ENCODE measurements around the gene THAP10.
"Not testable (repeated sequence)": the region's sequence is repeated elsewhere in the genome, so short reads cannot be mapped to it uniquely, and the experiment has no call there.

GRCh38 chr15:70858614-70859321, 33.5 kb downstream of the THAP10 start:
- TF ChIP-seq, protein P1, sequence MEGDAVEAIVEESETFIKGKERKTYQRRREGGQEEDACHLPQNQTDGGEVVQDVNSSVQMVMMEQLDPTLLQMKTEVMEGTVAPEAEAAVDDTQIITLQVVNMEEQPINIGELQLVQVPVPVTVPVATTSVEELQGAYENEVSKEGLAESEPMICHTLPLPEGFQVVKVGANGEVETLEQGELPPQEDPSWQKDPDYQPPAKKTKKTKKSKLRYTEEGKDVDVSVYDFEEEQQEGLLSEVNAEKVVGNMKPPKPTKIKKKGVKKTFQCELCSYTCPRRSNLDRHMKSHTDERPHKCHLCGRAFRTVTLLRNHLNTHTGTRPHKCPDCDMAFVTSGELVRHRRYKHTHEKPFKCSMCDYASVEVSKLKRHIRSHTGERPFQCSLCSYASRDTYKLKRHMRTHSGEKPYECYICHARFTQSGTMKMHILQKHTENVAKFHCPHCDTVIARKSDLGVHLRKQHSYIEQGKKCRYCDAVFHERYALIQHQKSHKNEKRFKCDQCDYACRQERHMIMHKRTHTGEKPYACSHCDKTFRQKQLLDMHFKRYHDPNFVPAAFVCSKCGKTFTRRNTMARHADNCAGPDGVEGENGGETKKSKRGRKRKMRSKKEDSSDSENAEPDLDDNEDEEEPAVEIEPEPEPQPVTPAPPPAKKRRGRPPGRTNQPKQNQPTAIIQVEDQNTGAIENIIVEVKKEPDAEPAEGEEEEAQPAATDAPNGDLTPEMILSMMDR (IDR thresholded peaks at IDR 0.05; ENCODE audit: insufficient read depth, low read depth, low read length): not testable (repeated sequence)
- not testable (repeated sequence) for TF ChIP-seq EZH2 (IDR thresholded peaks at IDR 0.05; ENCODE audit: insufficient read depth, low read length)
